Prostate gland (tissue), 2 donors: ENCODE data around the gene NAMPT. TPM values are rescaled to one million over a fixed set of nuclear protein-coding genes. Genes with fewer than 3 reads are reported as not detected.

Source experiments
- DNase-seq: peaks from one replicate; pipeline ENCODE4 v3.0.0-alpha.2; 2019; ENCODE audit warnings: low spot score
- H3K27ac ChIP-seq, 2 donors: fragments of 200-600 bp; sonication (generic); 2 replicates each; pipeline ENCODE4 v1.5.1; 2017 to 2019
- H3K27me3 ChIP-seq: fragments of 200-600 bp; sonication (generic); replicated peaks from 2 replicates; pipeline ENCODE4 v1.5.1; 2019; ENCODE audit not compliant: insufficient read depth
- H3K36me3 ChIP-seq, 2 donors: fragments of 200-600 bp; sonication (generic); 1 replicate in 1 of 2; 2 replicates in 1 of 2; pipeline versions ENCODE4 v1.5.1 to v1.8.1; 2017 to 2019
- H3K4me1 ChIP-seq: fragments of 200-600 bp; sonication (generic); replicated peaks from 2 replicates; pipeline ENCODE4 v1.5.1; 2019
- H3K4me3 ChIP-seq, 2 donors: fragments of 200-600 bp; sonication (generic); 2 replicates each; pipeline ENCODE4 v1.5.1; 2017 to 2019
- H3K9me3 ChIP-seq: fragments of 200-600 bp; sonication (generic); 2 replicates; pipeline ENCODE4 v1.5.1; 2017
- POLR2A ChIP-seq: fragments of 450-650 bp; IDR thresholded peaks from one replicate; pipeline ENCODE4 v1.6.1; 2016; ENCODE audit warnings: antibody characterized with exemption, mild to moderate bottlenecking
- POLR2AphosphoS5 ChIP-seq: sonication (generic); formaldehyde crosslinking; IDR thresholded peaks from one replicate; pipeline ENCODE4 v1.6.1; 2017; ENCODE audit warnings: antibody characterized with exemption
- WGBS: methylation state at CpG from one replicate; pipeline ENCODE4 v1.1.5; 2018; 5-methylcytosine and 5-hydroxymethylcytosine counted together
- intact Hi-C: fragments of 100-400 bp; cut with DNase I; formaldehyde crosslinking; loops from one replicate; pipeline ENCODE4 v1.14.2; 2022
- total RNA-seq, 2 donors: library from RNA; depleted of rRNA; stranded (reverse); fragments of >200 nt; gene quantifications; one replicate each; pipeline ENCODE4 v1.1.0, GENCODE V29; 2016
- TF ChIP-seq, protein P1 (sequence below), 4 experiments: fragments of 200-600 bp in 2 of 4; fragments of 450-650 bp in 2 of 4; sonication (generic) in 2 of 4; IDR thresholded peaks; 1 replicate in 3 of 4; 2 replicates in 1 of 4; pipeline ENCODE4 v1.5.1; 2016 to 2019; ENCODE audit warnings: antibody characterized with exemption in 4 of 4, mild to moderate bottlenecking in 2 of 4, moderate library complexity in 2 of 4

The NAMPT gene
- total RNA-seq, 2 donors from 2014 or later, result 108 to 284 TPM

DNA sequence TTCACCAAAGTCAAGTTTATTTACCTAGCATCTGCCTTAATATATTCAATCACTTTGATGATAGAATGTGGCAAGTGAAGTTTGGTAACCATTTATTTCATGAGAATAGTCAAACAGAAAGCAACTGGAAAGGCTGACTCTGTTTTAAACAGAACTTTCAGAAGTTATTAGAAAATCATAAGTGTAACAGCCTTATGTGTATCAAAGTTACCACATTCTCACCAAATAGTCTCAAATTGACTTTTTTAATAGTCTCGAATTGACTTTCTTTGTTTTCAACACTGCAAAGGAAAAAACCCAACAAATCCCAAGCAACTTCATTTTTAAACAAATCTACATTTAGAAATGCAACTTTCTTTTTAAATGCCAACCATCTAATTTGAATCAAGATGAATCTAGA is 29.5 kb downstream of the NAMPT start:
- TF ChIP-seq POLR2A (no peak), POLR2AphosphoS5 (no peak)
- TF ChIP-seq, protein P1, sequence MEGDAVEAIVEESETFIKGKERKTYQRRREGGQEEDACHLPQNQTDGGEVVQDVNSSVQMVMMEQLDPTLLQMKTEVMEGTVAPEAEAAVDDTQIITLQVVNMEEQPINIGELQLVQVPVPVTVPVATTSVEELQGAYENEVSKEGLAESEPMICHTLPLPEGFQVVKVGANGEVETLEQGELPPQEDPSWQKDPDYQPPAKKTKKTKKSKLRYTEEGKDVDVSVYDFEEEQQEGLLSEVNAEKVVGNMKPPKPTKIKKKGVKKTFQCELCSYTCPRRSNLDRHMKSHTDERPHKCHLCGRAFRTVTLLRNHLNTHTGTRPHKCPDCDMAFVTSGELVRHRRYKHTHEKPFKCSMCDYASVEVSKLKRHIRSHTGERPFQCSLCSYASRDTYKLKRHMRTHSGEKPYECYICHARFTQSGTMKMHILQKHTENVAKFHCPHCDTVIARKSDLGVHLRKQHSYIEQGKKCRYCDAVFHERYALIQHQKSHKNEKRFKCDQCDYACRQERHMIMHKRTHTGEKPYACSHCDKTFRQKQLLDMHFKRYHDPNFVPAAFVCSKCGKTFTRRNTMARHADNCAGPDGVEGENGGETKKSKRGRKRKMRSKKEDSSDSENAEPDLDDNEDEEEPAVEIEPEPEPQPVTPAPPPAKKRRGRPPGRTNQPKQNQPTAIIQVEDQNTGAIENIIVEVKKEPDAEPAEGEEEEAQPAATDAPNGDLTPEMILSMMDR (IDR thresholded peaks at IDR 0.05), result no peak
- WGBS, result 94% methylated on average over 1 of the region's 1 CpG
- intact Hi-C loops, result no loop called here
- H3K4me3 ChIP-seq, result no peak overlapping the region
- H3K27me3 ChIP-seq, result no peaks in the 10 kb centered on the region
- no peak for DNase-seq
- no peak overlapping the region for H3K27ac ChIP-seq
- no peaks in the 10 kb centered on the region for H3K4me1 ChIP-seq
- peaks cover 0 to 5% of the 10 kb centered on the region in 2 donors for H3K36me3 ChIP-seq
- no peaks in the 10 kb centered on the region for H3K9me3 ChIP-seq

DNA sequence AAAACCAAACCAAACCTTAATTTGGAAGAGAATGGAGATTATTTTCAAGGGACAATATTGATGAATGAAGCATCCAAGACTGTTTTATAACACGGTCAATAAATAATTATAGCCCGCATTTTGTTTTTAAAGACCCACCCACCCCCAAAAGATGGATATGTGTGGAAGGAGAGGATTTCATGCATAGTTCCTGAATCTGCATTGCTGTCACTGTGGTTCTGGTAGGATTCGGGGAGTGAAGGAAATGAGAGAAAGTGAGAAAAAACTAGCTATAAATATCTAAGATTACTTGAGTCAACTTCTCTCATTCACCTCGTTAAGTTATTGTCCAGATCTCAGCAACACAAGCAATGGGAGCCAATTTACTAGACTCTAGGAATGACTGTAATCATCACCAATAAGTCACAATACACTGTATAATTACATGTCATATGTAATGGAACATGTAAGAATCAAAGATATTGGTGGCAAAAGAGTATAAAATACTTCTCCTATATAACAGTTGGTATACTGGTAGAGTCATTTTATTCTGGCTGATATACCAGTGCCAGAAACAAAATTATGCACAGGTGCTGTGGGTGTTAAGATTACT is 30.2 kb downstream of the NAMPT start:
- DNase-seq, result no peak
- intact Hi-C loops, result no loop called here
- no peaks in the 10 kb centered on the region for H3K27me3 ChIP-seq
- no peak overlapping the region for H3K4me3 ChIP-seq
- no peaks in the 10 kb centered on the region for H3K9me3 ChIP-seq
- H3K27ac ChIP-seq, result no peak overlapping the region
- WGBS, result 84% methylated on average over 4 of the region's 4 CpGs
- no peaks in the 10 kb centered on the region for H3K4me1 ChIP-seq
- TF ChIP-seq POLR2AphosphoS5 (no peak), POLR2A (no peak)
- TF ChIP-seq, protein P1 (IDR thresholded peaks at IDR 0.05), result no peak
- peaks cover 0 to 5% of the 10 kb centered on the region in 2 donors for H3K36me3 ChIP-seq

DNA sequence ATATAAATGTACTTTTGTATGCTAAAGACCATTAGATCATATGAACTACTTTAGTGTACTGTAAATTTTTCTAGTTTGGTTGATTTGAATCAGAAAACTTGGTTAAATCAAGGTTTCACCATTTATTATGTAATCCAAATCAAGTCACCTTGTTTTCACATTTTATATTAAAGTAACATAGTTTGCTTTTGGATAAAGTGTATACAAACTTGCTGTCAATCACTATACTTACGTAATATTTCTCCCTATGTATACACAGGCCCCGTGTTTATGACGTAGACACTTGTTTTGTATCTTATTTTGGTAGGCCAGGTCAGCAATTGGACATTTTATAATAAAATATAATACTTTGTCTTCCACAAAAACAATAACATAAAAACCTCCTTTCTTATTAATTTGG is 32.2 kb downstream of the NAMPT start:
- intact Hi-C loops, result no loop called here
- H3K9me3 ChIP-seq, result no peaks in the 10 kb centered on the region
- no peaks in the 10 kb centered on the region for H3K27me3 ChIP-seq
- H3K4me3 ChIP-seq, result no peak overlapping the region
- no peak overlapping the region for H3K27ac ChIP-seq
- 89% methylated on average over 3 of the region's 3 CpGs for WGBS
- H3K4me1 ChIP-seq, result no peaks in the 10 kb centered on the region
- TF ChIP-seq, protein P1 (IDR thresholded peaks at IDR 0.05), result no peak
- TF ChIP-seq POLR2A (no peak), POLR2AphosphoS5 (no peak)
- no peak for DNase-seq
- H3K36me3 ChIP-seq, result peaks cover 0 to 5% of the 10 kb centered on the region in 2 donors

DNA sequence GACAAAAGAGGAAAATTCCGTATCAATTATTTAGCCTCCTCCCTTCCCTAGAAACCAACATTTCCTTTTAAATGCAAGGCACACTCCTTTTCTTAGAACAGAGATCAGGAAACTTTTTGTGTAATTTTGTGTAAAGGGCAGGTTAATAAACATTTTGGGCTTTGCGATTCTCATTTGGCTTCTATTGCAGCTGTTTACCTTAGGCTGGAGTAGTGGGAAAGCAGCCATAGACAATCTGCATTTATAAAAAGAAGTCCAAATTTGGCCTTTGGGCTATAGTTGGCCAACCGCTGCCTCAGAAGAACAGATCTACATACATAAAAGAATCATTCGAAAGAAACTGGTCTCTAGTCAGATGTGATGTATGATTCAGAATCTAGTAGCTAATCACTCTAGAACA is 35.3 kb downstream of the NAMPT start:
- Histone ChIP-seq H3K27me3 (no peaks in the 10 kb centered on the region), H3K4me1 (no peaks in the 10 kb centered on the region), H3K36me3 (peaks cover 0 to 5% of the 10 kb centered on the region in 2 donors), H3K9me3 (no peaks in the 10 kb centered on the region), H3K4me3 (no peak overlapping the region), H3K27ac (no peak overlapping the region)
- no peak for DNase-seq
- intact Hi-C loops, result no loop called here
- TF ChIP-seq, protein P1 (IDR thresholded peaks at IDR 0.05), result no peak
- TF ChIP-seq POLR2A (no peak), POLR2AphosphoS5 (no peak)
- 91% methylated on average over 4 of the region's 4 CpGs for WGBS

DNA sequence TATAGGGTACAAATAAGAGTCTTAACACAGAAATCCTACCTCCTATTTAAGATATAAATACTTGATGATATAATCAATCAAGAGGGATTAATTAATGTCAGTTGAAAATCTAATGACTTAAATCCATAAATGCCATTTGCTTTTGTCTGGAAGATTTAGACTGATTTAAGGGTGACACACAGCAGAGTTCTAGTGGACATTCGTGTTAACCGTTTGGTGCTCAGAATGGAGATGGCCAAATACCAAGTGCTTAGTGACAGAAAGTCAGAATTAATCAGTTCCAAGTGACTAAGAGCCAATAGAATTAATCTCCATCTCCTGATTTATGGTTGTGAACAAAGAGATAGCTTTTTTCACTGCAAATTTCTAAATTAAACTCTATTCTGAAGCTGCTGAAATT is 36.2 kb downstream of the NAMPT start:
- TF ChIP-seq, protein P1 (IDR thresholded peaks at IDR 0.05), result no peak
- TF ChIP-seq POLR2AphosphoS5 (no peak), POLR2A (no peak)
- H3K4me3 ChIP-seq, result no peak overlapping the region
- H3K4me1 ChIP-seq, result no peaks in the 10 kb centered on the region
- no peak overlapping the region for H3K27ac ChIP-seq
- WGBS, result 95% methylated on average over 2 of the region's 2 CpGs
- intact Hi-C loops, result no loop called here
- no peak for DNase-seq
- no peaks in the 10 kb centered on the region for H3K9me3 ChIP-seq
- peaks cover 0 to 5% of the 10 kb centered on the region in 2 donors for H3K36me3 ChIP-seq
- H3K27me3 ChIP-seq, result no peaks in the 10 kb centered on the region
